HG03025 (cell line): ENCODE measurements around the gene CHMP4B.

Experiments used
- ATAC-seq: cut with Tn5 transposase; IDR thresholded peaks from one replicate; pipeline ENCODE4 v1.9.1; 2021; ENCODE audit warnings: mild to moderate bottlenecking, moderate library complexity; ENCODE audit not compliant: unreplicated experiment, low FRiP score

CHMP4B gene

GRCh38 chr20:33859157-33859695 is 48.1 kb downstream of the CHMP4B start:
- no peak for ATAC-seq

GRCh38 chr20:33859751-33860150 is 48.6 kb downstream of the CHMP4B start:
- ATAC-seq, result no peak

- no peak for ATAC-seq
These were observed 50.3 kb downstream of the CHMP4B start for GRCh38 chr20:33861458-33861857.

- no peak for ATAC-seq
These were observed 51.7 kb downstream of the CHMP4B start for GRCh38 chr20:33862709-33863403.

GRCh38 chr20:33863440-33864323 is 52.5 kb downstream of the CHMP4B start:
- no peak for ATAC-seq

GRCh38 chr20:33864324-33864963 is 53.3 kb downstream of the CHMP4B start:
- ATAC-seq, result no peak

- ATAC-seq, result no peak
These were observed 54.7 kb downstream of the CHMP4B start for GRCh38 chr20:33865761-33866370.

- no peak for ATAC-seq
These were observed 55.4 kb downstream of the CHMP4B start for GRCh38 chr20:33866398-33867100.

- no peak for ATAC-seq
These were observed 56.9 kb downstream of the CHMP4B start for GRCh38 chr20:33868042-33868441.

GRCh38 chr20:33868595-33868994 is 57.4 kb downstream of the CHMP4B start:
- ATAC-seq, result no peak

GRCh38 chr20:33869283-33869682 is 58.1 kb downstream of the CHMP4B start:
- ATAC-seq, result no peak

- ATAC-seq, result no peak
These were observed 60.2 kb downstream of the CHMP4B start for GRCh38 chr20:33871362-33871761.

GRCh38 chr20:33874129-33874528 is 63.0 kb downstream of the CHMP4B start:
- ATAC-seq, result no peak

- ATAC-seq, result no peak
These were observed 63.9 kb downstream of the CHMP4B start for GRCh38 chr20:33875055-33875454.

GRCh38 chr20:33875534-33876026 is 64.4 kb downstream of the CHMP4B start:
- no peak for ATAC-seq

GRCh38 chr20:33878583-33878982 is 67.4 kb downstream of the CHMP4B start:
- no peak for ATAC-seq

GRCh38 chr20:33880396-33880795 is 69.2 kb downstream of the CHMP4B start:
- ATAC-seq, result no peak

GRCh38 chr20:33881989-33882388 is 70.8 kb downstream of the CHMP4B start:
- ATAC-seq, result no peak

GRCh38 chr20:33882481-33882880 is 71.3 kb downstream of the CHMP4B start:
- ATAC-seq, result no peak

- ATAC-seq, result no peak
These were observed 72.0 kb downstream of the CHMP4B start for GRCh38 chr20:33883164-33883563.
